Left hindlimb (tissue), 1 donor: ENCODE results near the gene ANTXR1.

Experiments used
- DNase-seq: peaks from one replicate; pipeline ENCODE4 v3.0.0-alpha.2; 2018

Gene ANTXR1

GRCh38 chr2:69102041-69102593 lies 89.1 kb downstream of the ANTXR1 start:
- no peak for DNase-seq

GRCh38 chr2:69103419-69103818 lies 90.4 kb downstream of the ANTXR1 start:
- no peak for DNase-seq

- no peak for DNase-seq
These were observed 91.3 kb downstream of the ANTXR1 start for GRCh38 chr2:69104261-69104660.

GRCh38 chr2:69109255-69109654 lies 96.3 kb downstream of the ANTXR1 start:
- DNase-seq: no peak

- DNase-seq: no peak
These were observed 98.1 kb downstream of the ANTXR1 start for GRCh38 chr2:69111076-69111475.

GRCh38 chr2:69113627-69114026 lies 100.6 kb downstream of the ANTXR1 start:
- DNase-seq: no peak

GRCh38 chr2:69114534-69114933 lies 101.6 kb downstream of the ANTXR1 start:
- no peak for DNase-seq

GRCh38 chr2:69116438-69116837 lies 103.5 kb downstream of the ANTXR1 start:
- no peak for DNase-seq

- DNase-seq: peak; percentile 55
These were observed 105.6 kb downstream of the ANTXR1 start for GRCh38 chr2:69118609-69119008.

GRCh38 chr2:69119104-69119894 lies 106.3 kb downstream of the ANTXR1 start:
- DNase-seq: peak; percentile 47

GRCh38 chr2:69122271-69122670 lies 109.3 kb downstream of the ANTXR1 start:
- DNase-seq: no peak

- DNase-seq: no peak
These were observed 110.2 kb downstream of the ANTXR1 start for GRCh38 chr2:69123182-69123581.

- DNase-seq: no peak
These were observed 111.4 kb downstream of the ANTXR1 start for GRCh38 chr2:69124343-69124742.

- no peak for DNase-seq
These were observed 112.8 kb downstream of the ANTXR1 start for GRCh38 chr2:69125816-69126215.

GRCh38 chr2:69126341-69126740 lies 113.4 kb downstream of the ANTXR1 start:
- DNase-seq: no peak

GRCh38 chr2:69131452-69131851 lies 118.5 kb downstream of the ANTXR1 start:
- DNase-seq: no peak

- DNase-seq: no peak
These were observed 119.2 kb downstream of the ANTXR1 start for GRCh38 chr2:69131983-69132675.

GRCh38 chr2:69132960-69133590 lies 120.1 kb downstream of the ANTXR1 start:
- DNase-seq: no peak

GRCh38 chr2:69133898-69134297 lies 120.9 kb downstream of the ANTXR1 start:
- no peak for DNase-seq

- DNase-seq: no peak
These were observed 121.4 kb downstream of the ANTXR1 start for GRCh38 chr2:69134306-69134945.

GRCh38 chr2:69138247-69138772 lies 125.3 kb downstream of the ANTXR1 start:
- DNase-seq: no peak

GRCh38 chr2:69138793-69139459 lies 125.9 kb downstream of the ANTXR1 start:
- DNase-seq: no peak
